GM12878 (cell line): ENCODE data around the gene UBE2M. TPM values are rescaled to one million over a fixed set of nuclear protein-coding genes. Genes with fewer than 3 reads are reported as not detected.
A peak's percentile ranks its signal among the peaks of the same experiment; 100 is the strongest.

Experiments
- CHD1 ChIP-seq: IDR thresholded peaks from 2 replicates; pipeline ENCODE4 v1.6.1; 2012; ENCODE audit warnings: low read depth, low read length, improper control_type of control experiment
- HDAC2 ChIP-seq: fragments of 200-600 bp; sonication (generic); IDR thresholded peaks from 2 replicates; pipeline ENCODE4 v1.6.1; 2017
- HDGF ChIP-seq: fragments of 450-650 bp; IDR thresholded peaks from 2 replicates; pipeline ENCODE4 v1.6.1; 2016; ENCODE audit warnings: antibody characterized with exemption
- IRF4 ChIP-seq: IDR thresholded peaks from 2 replicates; pipeline ENCODE4 v1.6.1; 2011; ENCODE audit warnings: low read depth, low read length
- MXI1 ChIP-seq: fragments of 150-350 bp; IDR thresholded peaks from 2 replicates; pipeline ENCODE4 v1.6.1; 2011; ENCODE audit warnings: low read depth, mild to moderate bottlenecking, inconsistent platforms, low read length, improper control_type of control experiment
- POLR2AphosphoS2 ChIP-seq: IDR thresholded peaks from 2 replicates; pipeline ENCODE4 v1.6.1; 2011; ENCODE audit warnings: low read depth, mild to moderate bottlenecking, low read length, improper control_type of control experiment, moderate library complexity
- POLR2AphosphoS5 ChIP-seq: IDR thresholded peaks from 2 replicates; pipeline ENCODE4 v1.6.1; 2011; ENCODE audit warnings: mild to moderate bottlenecking, low read length, inconsistent platforms
- RB1 ChIP-seq: fragments of 450-650 bp; formaldehyde crosslinking; IDR thresholded peaks from 2 replicates; pipeline ENCODE4 v1.6.1; 2017; ENCODE audit warnings: mild to moderate bottlenecking, borderline replicate concordance
- RBBP5 ChIP-seq: fragments of 200-600 bp; sonication (generic); conservative IDR thresholded peaks from 2 replicates; pipeline ENCODE4 v1.6.1; 2016
- SMAD5 ChIP-seq: IDR thresholded peaks from 2 replicates; pipeline ENCODE4 v1.6.1; 2016; ENCODE audit warnings: antibody characterized with exemption, low read depth
- STAT3 ChIP-seq: IDR thresholded peaks from 2 replicates; pipeline ENCODE4 v1.6.1; 2011; ENCODE audit warnings: low read depth, low read length, improper control_type of control experiment
- TCF7 ChIP-seq: IDR thresholded peaks from 2 replicates; pipeline ENCODE4 v1.6.1; 2014; ENCODE audit warnings: antibody characterized with exemption, borderline replicate concordance
- WRNIP1 ChIP-seq: IDR thresholded peaks from 2 replicates; pipeline ENCODE4 v1.6.1; 2011; ENCODE audit warnings: low read depth, low read length, improper control_type of control experiment, borderline replicate concordance
- polyA plus RNA-seq, 11 experiments: library from polyadenylated mRNA; depleted of rRNA in 4 of 11; unstranded in 6 of 11; stranded (reverse) in 5 of 11; fragments of >200 nt; fragmentation: Nextera tagmentation in 4 of 11; fragmentation: Illumina TruSeq in 1 of 11; extraction: Ambion mirVana in 4 of 11; extraction: Trizol in 1 of 11; gene quantifications; 1 replicate in 1 of 11; 2 replicates in 10 of 11; pipeline versions ENCODE4 v1.2.1 to v1.2.3, GENCODE V29; 2011 to 2016; ENCODE audit warnings: inconsistent platforms in 2 of 11, missing spikeins in 2 of 11, low read depth in 1 of 11
- total RNA-seq, 4 experiments: library from RNA; depleted of rRNA in 3 of 4; stranded (reverse); fragments of >200 nt in 3 of 4; fragmentation: Illumina TruSeq in 1 of 4; extraction: Trizol in 1 of 4; gene quantifications; 2 replicates each; pipeline versions ENCODE4 v1.2.1 to v1.2.3, GENCODE V29; 2013 to 2021
- TF ChIP-seq, protein P1 (sequence below): fragments of 150-350 bp; IDR thresholded peaks from 2 replicates; pipeline ENCODE4 v1.6.1; 2016; ENCODE audit warnings: low read depth, low read length
- TF ChIP-seq, protein P2 (sequence below): IDR thresholded peaks from 2 replicates; pipeline ENCODE4 v1.6.1; 2012; ENCODE audit warnings: mild to moderate bottlenecking, low read depth, low read length
- TF ChIP-seq, protein P3 (sequence below): IDR thresholded peaks from 2 replicates; pipeline ENCODE4 v1.6.1; 2011; ENCODE audit warnings: low read depth, low read length, improper control_type of control experiment, borderline replicate concordance
- TF ChIP-seq, protein P4 (sequence below): fragments of 450-650 bp; IDR thresholded peaks from 2 replicates; pipeline ENCODE4 v1.6.1; 2018; ENCODE audit warnings: mild to moderate bottlenecking, low read depth, moderate library complexity; ENCODE audit not compliant: partially characterized antibody
- TF ChIP-seq, protein P5 (sequence below): IDR thresholded peaks from 2 replicates; pipeline ENCODE4 v1.6.1; 2011; ENCODE audit warnings: borderline replicate concordance, low read depth, mild to moderate bottlenecking, moderate library complexity, mixed read lengths, low read length; ENCODE audit not compliant: insufficient read depth; ENCODE audit errors: extremely low read length

The UBE2M gene
- total and polyA plus RNA-seq, 10 of the 15 experiments (the other 5 are each of a cell fraction or from before 2014, with no cell fraction given), result 1.4 to 105 (median 73.9) TPM

DNA sequence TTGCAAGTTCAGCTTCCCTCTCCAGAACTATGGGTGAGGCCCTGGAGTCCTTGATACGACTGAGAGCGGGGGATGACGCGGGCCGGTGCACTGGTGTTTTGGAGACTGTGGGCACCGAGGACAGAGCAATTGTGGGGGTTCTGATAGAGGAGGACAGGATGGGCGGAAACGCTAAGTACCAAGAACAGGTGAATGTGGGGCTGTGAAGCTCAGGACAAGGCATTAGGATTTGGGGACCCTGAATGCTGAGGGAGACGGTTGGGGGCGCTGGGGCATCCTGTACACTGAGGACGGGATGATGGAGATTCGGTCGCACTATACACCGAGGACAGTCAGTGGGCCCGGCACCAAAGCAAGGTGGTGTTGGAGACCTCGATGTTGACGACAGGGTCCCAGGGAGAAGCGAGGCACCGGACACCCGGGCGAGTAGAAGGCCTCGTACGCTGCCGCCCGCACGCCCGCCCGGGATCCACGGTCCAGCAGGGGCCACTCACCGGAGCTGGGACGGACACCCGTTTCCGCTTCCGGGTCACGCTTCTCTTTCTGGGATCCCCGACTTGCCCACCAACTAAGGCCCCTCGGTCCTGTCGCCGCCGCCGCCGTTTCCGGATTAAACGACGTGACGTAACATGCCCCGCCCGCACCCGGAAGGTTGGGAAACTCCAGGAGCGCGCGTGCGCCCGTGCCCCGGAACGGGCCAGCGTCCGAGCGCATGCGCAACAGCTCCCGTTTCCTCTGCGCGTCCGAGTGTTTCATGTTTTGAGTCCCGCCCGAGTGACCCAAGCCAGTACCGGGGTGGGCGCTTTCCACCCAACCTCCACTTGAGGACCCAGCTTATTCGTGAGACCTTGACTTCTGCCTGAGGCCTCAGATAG lies 3.7 kb downstream of the UBE2M start, which contains the start of gene CHMP2A (continued):
- TF ChIP-seq, protein P1, sequence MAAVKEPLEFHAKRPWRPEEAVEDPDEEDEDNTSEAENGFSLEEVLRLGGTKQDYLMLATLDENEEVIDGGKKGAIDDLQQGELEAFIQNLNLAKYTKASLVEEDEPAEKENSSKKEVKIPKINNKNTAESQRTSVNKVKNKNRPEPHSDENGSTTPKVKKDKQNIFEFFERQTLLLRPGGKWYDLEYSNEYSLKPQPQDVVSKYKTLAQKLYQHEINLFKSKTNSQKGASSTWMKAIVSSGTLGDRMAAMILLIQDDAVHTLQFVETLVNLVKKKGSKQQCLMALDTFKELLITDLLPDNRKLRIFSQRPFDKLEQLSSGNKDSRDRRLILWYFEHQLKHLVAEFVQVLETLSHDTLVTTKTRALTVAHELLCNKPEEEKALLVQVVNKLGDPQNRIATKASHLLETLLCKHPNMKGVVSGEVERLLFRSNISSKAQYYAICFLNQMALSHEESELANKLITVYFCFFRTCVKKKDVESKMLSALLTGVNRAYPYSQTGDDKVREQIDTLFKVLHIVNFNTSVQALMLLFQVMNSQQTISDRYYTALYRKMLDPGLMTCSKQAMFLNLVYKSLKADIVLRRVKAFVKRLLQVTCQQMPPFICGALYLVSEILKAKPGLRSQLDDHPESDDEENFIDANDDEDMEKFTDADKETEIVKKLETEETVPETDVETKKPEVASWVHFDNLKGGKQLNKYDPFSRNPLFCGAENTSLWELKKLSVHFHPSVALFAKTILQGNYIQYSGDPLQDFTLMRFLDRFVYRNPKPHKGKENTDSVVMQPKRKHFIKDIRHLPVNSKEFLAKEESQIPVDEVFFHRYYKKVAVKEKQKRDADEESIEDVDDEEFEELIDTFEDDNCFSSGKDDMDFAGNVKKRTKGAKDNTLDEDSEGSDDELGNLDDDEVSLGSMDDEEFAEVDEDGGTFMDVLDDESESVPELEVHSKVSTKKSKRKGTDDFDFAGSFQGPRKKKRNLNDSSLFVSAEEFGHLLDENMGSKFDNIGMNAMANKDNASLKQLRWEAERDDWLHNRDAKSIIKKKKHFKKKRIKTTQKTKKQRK, result no peak
- TF ChIP-seq HDGF, result no peak
- TF ChIP-seq STAT3, result no peak
- TF ChIP-seq, protein P2, sequence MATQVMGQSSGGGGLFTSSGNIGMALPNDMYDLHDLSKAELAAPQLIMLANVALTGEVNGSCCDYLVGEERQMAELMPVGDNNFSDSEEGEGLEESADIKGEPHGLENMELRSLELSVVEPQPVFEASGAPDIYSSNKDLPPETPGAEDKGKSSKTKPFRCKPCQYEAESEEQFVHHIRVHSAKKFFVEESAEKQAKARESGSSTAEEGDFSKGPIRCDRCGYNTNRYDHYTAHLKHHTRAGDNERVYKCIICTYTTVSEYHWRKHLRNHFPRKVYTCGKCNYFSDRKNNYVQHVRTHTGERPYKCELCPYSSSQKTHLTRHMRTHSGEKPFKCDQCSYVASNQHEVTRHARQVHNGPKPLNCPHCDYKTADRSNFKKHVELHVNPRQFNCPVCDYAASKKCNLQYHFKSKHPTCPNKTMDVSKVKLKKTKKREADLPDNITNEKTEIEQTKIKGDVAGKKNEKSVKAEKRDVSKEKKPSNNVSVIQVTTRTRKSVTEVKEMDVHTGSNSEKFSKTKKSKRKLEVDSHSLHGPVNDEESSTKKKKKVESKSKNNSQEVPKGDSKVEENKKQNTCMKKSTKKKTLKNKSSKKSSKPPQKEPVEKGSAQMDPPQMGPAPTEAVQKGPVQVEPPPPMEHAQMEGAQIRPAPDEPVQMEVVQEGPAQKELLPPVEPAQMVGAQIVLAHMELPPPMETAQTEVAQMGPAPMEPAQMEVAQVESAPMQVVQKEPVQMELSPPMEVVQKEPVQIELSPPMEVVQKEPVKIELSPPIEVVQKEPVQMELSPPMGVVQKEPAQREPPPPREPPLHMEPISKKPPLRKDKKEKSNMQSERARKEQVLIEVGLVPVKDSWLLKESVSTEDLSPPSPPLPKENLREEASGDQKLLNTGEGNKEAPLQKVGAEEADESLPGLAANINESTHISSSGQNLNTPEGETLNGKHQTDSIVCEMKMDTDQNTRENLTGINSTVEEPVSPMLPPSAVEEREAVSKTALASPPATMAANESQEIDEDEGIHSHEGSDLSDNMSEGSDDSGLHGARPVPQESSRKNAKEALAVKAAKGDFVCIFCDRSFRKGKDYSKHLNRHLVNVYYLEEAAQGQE, result 0 out of 2 replicates have a peak, but pooled peaks have one; percentile 28
- TF ChIP-seq WRNIP1, result no peak
- peak; percentile 99 for TF ChIP-seq POLR2AphosphoS2
- peak; percentile 76; the same call in 1 of the 2 replicates for TF ChIP-seq SMAD5
- TF ChIP-seq RBBP5, result no peak
- TF ChIP-seq HDAC2, result no peak
- TF ChIP-seq, protein P3, sequence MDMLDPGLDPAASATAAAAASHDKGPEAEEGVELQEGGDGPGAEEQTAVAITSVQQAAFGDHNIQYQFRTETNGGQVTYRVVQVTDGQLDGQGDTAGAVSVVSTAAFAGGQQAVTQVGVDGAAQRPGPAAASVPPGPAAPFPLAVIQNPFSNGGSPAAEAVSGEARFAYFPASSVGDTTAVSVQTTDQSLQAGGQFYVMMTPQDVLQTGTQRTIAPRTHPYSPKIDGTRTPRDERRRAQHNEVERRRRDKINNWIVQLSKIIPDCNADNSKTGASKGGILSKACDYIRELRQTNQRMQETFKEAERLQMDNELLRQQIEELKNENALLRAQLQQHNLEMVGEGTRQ, result no peak
- TF ChIP-seq TCF7, result no peak
- TF ChIP-seq CHD1, result no peak
- TF ChIP-seq POLR2AphosphoS5, result peak; percentile 70
- TF ChIP-seq, protein P4, sequence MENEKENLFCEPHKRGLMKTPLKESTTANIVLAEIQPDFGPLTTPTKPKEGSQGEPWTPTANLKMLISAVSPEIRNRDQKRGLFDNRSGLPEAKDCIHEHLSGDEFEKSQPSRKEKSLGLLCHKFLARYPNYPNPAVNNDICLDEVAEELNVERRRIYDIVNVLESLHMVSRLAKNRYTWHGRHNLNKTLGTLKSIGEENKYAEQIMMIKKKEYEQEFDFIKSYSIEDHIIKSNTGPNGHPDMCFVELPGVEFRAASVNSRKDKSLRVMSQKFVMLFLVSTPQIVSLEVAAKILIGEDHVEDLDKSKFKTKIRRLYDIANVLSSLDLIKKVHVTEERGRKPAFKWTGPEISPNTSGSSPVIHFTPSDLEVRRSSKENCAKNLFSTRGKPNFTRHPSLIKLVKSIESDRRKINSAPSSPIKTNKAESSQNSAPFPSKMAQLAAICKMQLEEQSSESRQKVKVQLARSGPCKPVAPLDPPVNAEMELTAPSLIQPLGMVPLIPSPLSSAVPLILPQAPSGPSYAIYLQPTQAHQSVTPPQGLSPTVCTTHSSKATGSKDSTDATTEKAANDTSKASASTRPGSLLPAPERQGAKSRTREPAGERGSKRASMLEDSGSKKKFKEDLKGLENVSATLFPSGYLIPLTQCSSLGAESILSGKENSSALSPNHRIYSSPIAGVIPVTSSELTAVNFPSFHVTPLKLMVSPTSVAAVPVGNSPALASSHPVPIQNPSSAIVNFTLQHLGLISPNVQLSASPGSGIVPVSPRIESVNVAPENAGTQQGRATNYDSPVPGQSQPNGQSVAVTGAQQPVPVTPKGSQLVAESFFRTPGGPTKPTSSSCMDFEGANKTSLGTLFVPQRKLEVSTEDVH, result peak; percentile 79
- TF ChIP-seq RB1, result no peak
- TF ChIP-seq, protein P5, sequence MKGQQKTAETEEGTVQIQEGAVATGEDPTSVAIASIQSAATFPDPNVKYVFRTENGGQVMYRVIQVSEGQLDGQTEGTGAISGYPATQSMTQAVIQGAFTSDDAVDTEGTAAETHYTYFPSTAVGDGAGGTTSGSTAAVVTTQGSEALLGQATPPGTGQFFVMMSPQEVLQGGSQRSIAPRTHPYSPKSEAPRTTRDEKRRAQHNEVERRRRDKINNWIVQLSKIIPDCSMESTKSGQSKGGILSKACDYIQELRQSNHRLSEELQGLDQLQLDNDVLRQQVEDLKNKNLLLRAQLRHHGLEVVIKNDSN, result no peak
- peak; percentile 81 for TF ChIP-seq MXI1
- TF ChIP-seq IRF4, result 0 out of 2 replicates have a peak, but pooled peaks have one; percentile 26
